Renal cortex interstitium (tissue), 11 donors: ENCODE measurements around the gene ROR1. TPM values are rescaled to one million over a fixed set of nuclear protein-coding genes. Genes with fewer than 3 reads are reported as not detected.

Experiments
- DNase-seq, 11 donors: peaks; one replicate each; pipeline ENCODE4 v3.0.0-alpha.2; 2013; ENCODE audit warnings: low read depth in 9 of 11, low spot score in 4 of 11; ENCODE audit errors: extremely low read depth in 1 of 11
- polyA plus RNA-seq, 3 donors: library from polyadenylated mRNA; unstranded; fragments of 120-200 nt; gene quantifications; one replicate each; pipeline ENCODE4 v1.2.1, GENCODE V29; 2013; ENCODE audit not compliant: insufficient read length in 3 of 3

ROR1 gene
- polyA plus RNA-seq, 3 donors = 31.0 to 35.7 (median 32.8) TPM

- no peak for DNase-seq
Measured at GRCh38 chr1:63866084-63866483, 92.3 kb downstream of the ROR1 start.

GRCh38 chr1:63867429-63868176 lies 93.8 kb downstream of the ROR1 start:
- peak in 6 of 11 donors; percentile 21 to 42 (median 30) for DNase-seq

GRCh38 chr1:63868268-63868781 lies 94.5 kb downstream of the ROR1 start:
- DNase-seq = no peak

- DNase-seq = no peak
Measured at GRCh38 chr1:63870152-63870551, 96.3 kb downstream of the ROR1 start.

GRCh38 chr1:63871463-63871862 lies 97.6 kb downstream of the ROR1 start:
- DNase-seq = no peak

GRCh38 chr1:63873751-63874150 lies 99.9 kb downstream of the ROR1 start:
- DNase-seq = no peak

GRCh38 chr1:63874278-63874880 lies 100.6 kb downstream of the ROR1 start:
- no peak for DNase-seq

- no peak for DNase-seq
Measured at GRCh38 chr1:63875636-63876035, 101.8 kb downstream of the ROR1 start.

GRCh38 chr1:63877021-63877767 lies 103.4 kb downstream of the ROR1 start:
- no peak for DNase-seq

- DNase-seq = no peak
Measured at GRCh38 chr1:63877816-63878215, 104.0 kb downstream of the ROR1 start.

- DNase-seq = no peak
Measured at GRCh38 chr1:63878932-63879331, 105.1 kb downstream of the ROR1 start.

- no peak for DNase-seq
Measured at GRCh38 chr1:63880958-63881576, 107.2 kb downstream of the ROR1 start.

GRCh38 chr1:63882048-63882704 lies 108.4 kb downstream of the ROR1 start:
- DNase-seq = no peak

- DNase-seq = no peak
Measured at GRCh38 chr1:63883494-63884235, 109.8 kb downstream of the ROR1 start.

- no peak for DNase-seq
Measured at GRCh38 chr1:63884486-63884885, 110.7 kb downstream of the ROR1 start.

GRCh38 chr1:63885899-63886298 lies 112.1 kb downstream of the ROR1 start:
- no peak for DNase-seq

- no peak for DNase-seq
Measured at GRCh38 chr1:63886340-63886739, 112.5 kb downstream of the ROR1 start.

GRCh38 chr1:63887809-63888208 lies 114.0 kb downstream of the ROR1 start:
- DNase-seq = no peak
